Measurements from ENCODE around the gene ARHGEF28. TPM values are rescaled to one million over a fixed set of nuclear protein-coding genes. Genes with fewer than 3 reads are reported as not detected.
A peak's percentile ranks its signal among the peaks of the same experiment; 100 is the strongest.

ARHGEF28 gene
- total RNA-seq, 1 donor from 2014 or later = 0.93 TPM

- Mint-ChIP-seq H3K4me3 (no peak overlapping the region), H3K27me3 (ENCODE audit: low read depth) (no peaks in the 10 kb centered on the region), H3K27ac (ENCODE audit: unreplicated experiment) (no peak overlapping the region), H3K4me1 (no peaks in the 10 kb centered on the region), H3K9me3 (peaks cover 8% of the 10 kb centered on the region), H3K36me3 (ENCODE audit: low read depth) (peaks cover 5% of the 10 kb centered on the region)
- no peak for DNase-seq (ENCODE audit: low read depth, low spot score)
- TF ChIP-seq CTCF (conservative IDR thresholded peaks at IDR 0.05) = no peak
Observed at GRCh38 chr5:73709536-73710129, 83.6 kb downstream of the ARHGEF28 start.

DNA sequence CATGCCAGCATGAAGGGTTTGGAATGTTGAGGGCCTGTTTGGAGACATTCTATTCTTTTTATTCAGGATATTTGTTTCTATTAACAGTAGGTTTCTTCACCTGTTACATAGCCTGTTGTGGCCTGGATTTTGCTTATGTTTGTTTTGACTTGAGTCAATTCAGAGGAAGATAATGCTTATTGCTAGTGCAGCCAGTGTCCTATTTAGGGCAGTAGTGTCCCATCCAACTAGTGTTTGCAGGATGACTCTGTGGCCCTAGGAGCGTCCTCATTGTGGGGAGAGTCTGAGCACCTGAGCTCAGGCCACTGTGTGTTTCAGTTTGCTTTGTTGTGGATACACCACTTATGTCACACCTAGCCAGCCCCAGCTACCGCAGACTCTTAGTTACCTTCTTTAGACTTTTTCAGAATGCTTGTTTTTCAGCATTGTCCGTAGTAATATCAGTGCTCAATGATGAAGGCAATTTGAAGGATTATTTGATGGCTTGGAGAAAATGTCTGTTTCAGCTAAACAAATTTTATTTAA lies 90.3 kb downstream of the ARHGEF28 start:
- Mint-ChIP-seq H3K4me1 (peaks cover 4% of the 10 kb centered on the region), H3K27me3 (ENCODE audit: low read depth) (no peaks in the 10 kb centered on the region), H3K9me3 (no peaks in the 10 kb centered on the region), H3K4me3 (no peak overlapping the region), H3K27ac (ENCODE audit: unreplicated experiment) (no peak overlapping the region), H3K36me3 (ENCODE audit: low read depth) (no peaks in the 10 kb centered on the region)
- no peak for DNase-seq (ENCODE audit: low read depth, low spot score)
- TF ChIP-seq CTCF (conservative IDR thresholded peaks at IDR 0.05) = no peak

DNA sequence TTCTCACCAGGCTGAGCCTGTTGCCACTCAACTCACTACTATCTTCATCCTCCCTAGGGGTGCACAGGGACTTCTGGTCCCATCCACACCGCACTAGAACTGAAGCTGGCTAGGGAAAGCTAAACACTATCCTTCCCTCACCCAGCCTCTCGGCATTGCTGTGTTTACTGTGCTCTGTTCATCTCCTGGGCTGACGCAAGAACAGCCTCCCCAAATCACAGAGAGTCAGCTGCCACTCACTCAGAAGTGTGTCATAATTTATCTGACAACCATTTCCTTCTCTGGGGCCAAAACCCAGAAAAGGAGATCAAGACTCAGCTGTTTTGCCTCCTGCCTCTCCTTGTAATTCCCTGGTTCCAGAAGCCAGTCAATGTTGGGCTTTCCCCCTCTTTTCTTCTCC lies 92.8 kb downstream of the ARHGEF28 start:
- H3K36me3 Mint-ChIP-seq (ENCODE audit: low read depth) = no peaks in the 10 kb centered on the region
- H3K4me1 Mint-ChIP-seq = peaks cover 4% of the 10 kb centered on the region
- TF ChIP-seq CTCF (conservative IDR thresholded peaks at IDR 0.05) = no peak
- no peaks in the 10 kb centered on the region for H3K27me3 Mint-ChIP-seq (ENCODE audit: low read depth)
- no peak for DNase-seq (ENCODE audit: low read depth, low spot score)
- H3K27ac Mint-ChIP-seq (ENCODE audit: unreplicated experiment) = peak overlapping the region; percentile 57
- no peak overlapping the region for H3K4me3 Mint-ChIP-seq
- H3K9me3 Mint-ChIP-seq = no peaks in the 10 kb centered on the region

DNA sequence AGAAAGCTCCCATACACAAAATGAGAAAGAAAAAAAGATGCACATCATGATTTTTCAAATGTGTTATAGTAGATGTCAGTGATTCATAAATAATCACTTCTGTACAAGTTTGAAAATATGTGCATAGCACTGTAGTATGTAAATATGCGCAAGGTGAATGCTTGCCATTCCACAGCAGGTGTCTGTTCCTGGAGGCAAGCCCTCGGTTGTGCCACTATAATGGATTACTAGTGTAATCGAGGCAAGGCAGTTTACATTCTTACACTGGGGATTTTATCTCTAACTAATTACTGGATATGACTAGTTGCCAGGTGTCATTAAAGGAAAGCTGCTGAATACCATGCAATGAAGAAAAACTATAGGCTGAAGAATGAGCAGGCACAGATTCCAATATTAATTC lies 93.6 kb downstream of the ARHGEF28 start:
- Mint-ChIP-seq H3K36me3 (ENCODE audit: low read depth) (no peaks in the 10 kb centered on the region), H3K4me1 (peaks cover 4% of the 10 kb centered on the region), H3K4me3 (no peak overlapping the region), H3K27ac (ENCODE audit: unreplicated experiment) (no peak overlapping the region), H3K9me3 (no peaks in the 10 kb centered on the region), H3K27me3 (ENCODE audit: low read depth) (no peaks in the 10 kb centered on the region)
- DNase-seq (ENCODE audit: low read depth, low spot score) = no peak
- no peak for TF ChIP-seq CTCF (conservative IDR thresholded peaks at IDR 0.05)

- no peaks in the 10 kb centered on the region for H3K36me3 Mint-ChIP-seq (ENCODE audit: low read depth)
- no peak overlapping the region for H3K4me3 Mint-ChIP-seq
- peaks cover 1% of the 10 kb centered on the region for H3K4me1 Mint-ChIP-seq
- H3K27ac Mint-ChIP-seq (ENCODE audit: unreplicated experiment) = no peak overlapping the region
- no peaks in the 10 kb centered on the region for H3K27me3 Mint-ChIP-seq (ENCODE audit: low read depth)
- no peak for TF ChIP-seq CTCF (conservative IDR thresholded peaks at IDR 0.05)
- no peak for DNase-seq (ENCODE audit: low read depth, low spot score)
- H3K9me3 Mint-ChIP-seq = no peaks in the 10 kb centered on the region
Observed at GRCh38 chr5:73722231-73722630, 96.2 kb downstream of the ARHGEF28 start.

Measured in neural crest cell (in vitro differentiated cells).